ENCODE results near the gene KIF3C. TPM values are rescaled to one million over a fixed set of nuclear protein-coding genes. Genes with fewer than 3 reads are reported as not detected.

KIF3C gene
- total and polyA plus RNA-seq, 10 of the 15 experiments (the other 5 are each of a cell fraction or from before 2014, with no cell fraction given): 0.10 to 0.63 (median 0.46) TPM

- Histone ChIP-seq H3K79me2 (ENCODE audit: control insufficient read depth, insufficient read depth, low read length) (no peaks in the 10 kb centered on the region), H3K4me3 (no peak overlapping the region), H3K4me1 (ENCODE audit: control insufficient read depth, insufficient read depth, low read length) (no peaks in the 10 kb centered on the region), H3K4me2 (ENCODE audit: control insufficient read depth, insufficient read depth) (no peak overlapping the region), H2AFZ (ENCODE audit: control insufficient read depth, low read depth, low read length) (no peak overlapping the region), H4K20me1 (ENCODE audit: control insufficient read depth, insufficient read depth) (no peaks in the 10 kb centered on the region), H3K9me3 (replicated peaks; ENCODE audit: control insufficient read depth, insufficient read depth, low read length) (no peaks in the 10 kb centered on the region), H3K9ac (ENCODE audit: control insufficient read depth, insufficient read depth, low read length) (no peak overlapping the region), H3K27me3 (replicated peaks in 1 of 2; ENCODE audit: control insufficient read depth in 2 of 2, insufficient read depth in 2 of 2, low read length in 1 of 2) (no peaks in the 10 kb centered on the region), H3K27ac (ENCODE audit: control insufficient read depth, insufficient read depth) (no peak overlapping the region), H3K36me3 (ENCODE audit: control insufficient read depth in 2 of 2, insufficient read depth in 2 of 2, low read length in 1 of 2) (no peaks in the 10 kb centered on the region)
- DNase-seq (ENCODE audit: low read depth, low spot score) (no peak), FAIRE-seq (no peak), ATAC-seq (no peak)
- ChIA-PET CTCF (interaction anchor here (1.2 to 1.3 kb wide), 2 partner anchors 41 to 93 kb away, joined by 3 to 4 read pairs; no protein-coding TSS in a partner anchor), SMC1A (ENCODE audit: uncharacterized antibody, unreplicated experiment) (interaction anchor here (2.8 kb wide), 1 partner anchor 150 kb away, joined by 12 read pairs; no protein-coding TSS in a partner anchor), POLR2A (interaction anchor here (0.6 kb wide), 1 partner anchor 213 kb away, joined by 3 read pairs; no protein-coding TSS in a partner anchor), RAD21 (ENCODE audit: unreplicated experiment) (no interaction called here)
- intact Hi-C loops (cut with micrococcal nuclease; ENCODE audit: unreplicated experiment) (loop anchor here (5.0 to 10.0 kb wide), 2 partner anchors 90 to 338 kb away; no protein-coding TSS in a partner anchor), in situ Hi-C loops (cut with MboI) (loop anchor here (5.0 kb wide), 1 partner anchor 153 kb away; no protein-coding TSS in a partner anchor)
- BruUV-seq (replicated peaks): no TSS peak
- 79% methylated on average over 15 of the region's 15 CpGs for WGBS (ENCODE audit: insufficient coverage, insufficient replicate concordance, low lambda C conversion rate, missing lambda C conversion rate)
- TF ChIP-seq NFYB (IDR thresholded peaks at IDR 0.05; ENCODE audit: insufficient read depth, low read depth, low read length): no peak
- no peak for TF ChIP-seq ZNF592 (IDR thresholded peaks at IDR 0.05)
- TF ChIP-seq IKZF2 (IDR thresholded peaks at IDR 0.05): no peak
- no peak for TF ChIP-seq ZNF384 (IDR thresholded peaks at IDR 0.05; ENCODE audit: borderline replicate concordance, low read depth, low read length)
- no peak for TF ChIP-seq RELA (IDR thresholded peaks at IDR 0.05; ENCODE audit: borderline replicate concordance, partially characterized antibody)
- TF ChIP-seq SUPT20H (IDR thresholded peaks at IDR 0.05; ENCODE audit: borderline replicate concordance, control insufficient read depth, low read depth, low read length): no peak
- no peak for TF ChIP-seq SUZ12 (IDR thresholded peaks at IDR 0.05; ENCODE audit: unreplicated experiment)
- TF ChIP-seq POLR2AphosphoS5 (IDR thresholded peaks at IDR 0.05; ENCODE audit: low read length): no peak
- TF ChIP-seq EGR1 (IDR thresholded peaks at IDR 0.05; ENCODE audit: borderline replicate concordance in 1 of 2, low read depth in 2 of 2, low read length in 2 of 2): no peak
- TF ChIP-seq SMAD5 (IDR thresholded peaks at IDR 0.05; ENCODE audit: low read depth): no peak
- TF ChIP-seq ATF2 (IDR thresholded peaks at IDR 0.05; ENCODE audit: low read length): no peak
Observed at GRCh38 chr2:25994509-25994908, 12.2 kb upstream of the KIF3C start.

Measured in GM12878 (cell line).